Testis (tissue), 2 donors: ENCODE results near the gene EXOC7.

Experiments used
- CTCF ChIP-seq, 3 experiments: fragments of 450-650 bp in 2 of 3; fragments of 200-600 bp in 1 of 3; sonication (generic) in 1 of 3; IDR thresholded peaks; one replicate each; pipeline ENCODE4 v1.5.1; 2016 to 2019; ENCODE audit warnings: antibody characterized with exemption in 3 of 3, mild to moderate bottlenecking in 2 of 3, moderate library complexity in 1 of 3
- POLR2A ChIP-seq: fragments of 450-650 bp; IDR thresholded peaks from one replicate; pipeline ENCODE4 v1.6.1; 2017; ENCODE audit warnings: antibody characterized with exemption, mild to moderate bottlenecking, moderate library complexity

- TF ChIP-seq CTCF (IDR thresholded peaks at IDR 0.05) = no peak
- TF ChIP-seq POLR2A = no peak
Observed at GRCh38 chr17:76152591-76152990, 49.0 kb upstream of the EXOC7 start.
